ENCODE results near the gene PET100. TPM values are rescaled to one million over a fixed set of nuclear protein-coding genes. Genes with fewer than 3 reads are reported as not detected.

Gene PET100
- polyA plus RNA-seq, 1 donor (not counting 4 experiments of a cell fraction or from before 2014, with no cell fraction given) = 85.8 TPM

- FAIRE-seq (no peak), DNase-seq (ENCODE audit: low read depth, low spot score) (no peak)
- H3K9me1 ChIP-seq (ENCODE audit: control insufficient read depth, extremely low read depth, insufficient read depth, low read length) = peaks cover 2% of the 10 kb centered on the region
- H3K4me3 ChIP-seq (ENCODE audit: control insufficient read depth in 2 of 3, extremely low read depth in 1 of 3, insufficient read depth in 2 of 3, low read depth in 1 of 3, low read length in 3 of 3) = no peak overlapping the region
- H3K36me3 ChIP-seq (ENCODE audit: control insufficient read depth in 2 of 2, extremely low read depth in 1 of 2, insufficient read depth in 2 of 2, low read length in 2 of 2) = no peaks in the 10 kb centered on the region
- no peak overlapping the region for H3K27ac ChIP-seq (ENCODE audit: control insufficient read depth, insufficient read depth, low read length)
- no peaks in the 10 kb centered on the region for H3K79me2 ChIP-seq (ENCODE audit: control insufficient read depth, insufficient read depth, low read length)
- peaks cover 2% of the 10 kb centered on the region for H3K4me1 ChIP-seq (ENCODE audit: control insufficient read depth, extremely low read depth, insufficient read depth, low read length)
- H3K9ac ChIP-seq (ENCODE audit: control insufficient read depth, extremely low read depth, insufficient read depth, low read length) = no peak overlapping the region
- no peaks in the 10 kb centered on the region for H3K27me3 ChIP-seq (ENCODE audit: control insufficient read depth, extremely low read depth, insufficient read depth, low read length)
- H2AFZ ChIP-seq (ENCODE audit: control insufficient read depth, low read length) = no peak overlapping the region
- no peak overlapping the region for H3K4me2 ChIP-seq (ENCODE audit: control insufficient read depth, extremely low read depth, insufficient read depth, low read depth, low read length)
- no peaks in the 10 kb centered on the region for H4K20me1 ChIP-seq (ENCODE audit: control insufficient read depth, extremely low read depth, insufficient read depth, low read length)
- TF ChIP-seq CTCF (optimal IDR thresholded peaks at IDR 0.05 in 1 of 3, IDR thresholded peaks at IDR 0.05 in 1 of 3, conservative IDR thresholded peaks at IDR 0.05 in 1 of 3; ENCODE audit: extremely low read depth in 1 of 3, insufficient read depth in 2 of 3, low read length in 3 of 3) (no peak), EZH2 (IDR thresholded peaks at IDR 0.05; ENCODE audit: low read length) (no peak)
- dilution Hi-C loops (cut with MboI; ENCODE audit: extremely low pct_ligation_motif_present, low sequenced_read_pairs) = no loop called here
- H3K9me3 ChIP-seq (ENCODE audit: control insufficient read depth, low read depth, low read length) = no peaks in the 10 kb centered on the region
These were observed 27.6 kb downstream of the PET100 start for GRCh38 chr19:7657131-7657751.

- no peak overlapping the region for H3K4me3 ChIP-seq (ENCODE audit: control insufficient read depth in 2 of 3, extremely low read depth in 1 of 3, insufficient read depth in 2 of 3, low read depth in 1 of 3, low read length in 3 of 3)
- no peaks in the 10 kb centered on the region for H3K9me1 ChIP-seq (ENCODE audit: control insufficient read depth, extremely low read depth, insufficient read depth, low read length)
- H3K27me3 ChIP-seq (ENCODE audit: control insufficient read depth, extremely low read depth, insufficient read depth, low read length) = no peaks in the 10 kb centered on the region
- FAIRE-seq (no peak), DNase-seq (ENCODE audit: low read depth, low spot score) (no peak)
- H3K36me3 ChIP-seq (ENCODE audit: control insufficient read depth in 2 of 2, extremely low read depth in 1 of 2, insufficient read depth in 2 of 2, low read length in 2 of 2) = no peaks in the 10 kb centered on the region
- H3K4me2 ChIP-seq (ENCODE audit: control insufficient read depth, extremely low read depth, insufficient read depth, low read depth, low read length) = no peak overlapping the region
- H3K9me3 ChIP-seq (ENCODE audit: control insufficient read depth, low read depth, low read length) = no peaks in the 10 kb centered on the region
- TF ChIP-seq EZH2 (IDR thresholded peaks at IDR 0.05; ENCODE audit: low read length) (no peak), CTCF (optimal IDR thresholded peaks at IDR 0.05 in 1 of 3, IDR thresholded peaks at IDR 0.05 in 1 of 3, conservative IDR thresholded peaks at IDR 0.05 in 1 of 3; ENCODE audit: extremely low read depth in 1 of 3, insufficient read depth in 2 of 3, low read length in 3 of 3) (no peak)
- no peak overlapping the region for H3K27ac ChIP-seq (ENCODE audit: control insufficient read depth, insufficient read depth, low read length)
- dilution Hi-C loops (cut with MboI; ENCODE audit: extremely low pct_ligation_motif_present, low sequenced_read_pairs) = no loop called here
- no peaks in the 10 kb centered on the region for H4K20me1 ChIP-seq (ENCODE audit: control insufficient read depth, extremely low read depth, insufficient read depth, low read length)
- H3K79me2 ChIP-seq (ENCODE audit: control insufficient read depth, insufficient read depth, low read length) = no peaks in the 10 kb centered on the region
- no peaks in the 10 kb centered on the region for H3K4me1 ChIP-seq (ENCODE audit: control insufficient read depth, extremely low read depth, insufficient read depth, low read length)
- no peak overlapping the region for H3K9ac ChIP-seq (ENCODE audit: control insufficient read depth, extremely low read depth, insufficient read depth, low read length)
- H2AFZ ChIP-seq (ENCODE audit: control insufficient read depth, low read length) = no peak overlapping the region
These were observed 28.7 kb downstream of the PET100 start for GRCh38 chr19:7658219-7658686.
